SK-N-MC (cell line): ENCODE measurements around the gene PML.

Source experiments
- EZH2 ChIP-seq: fragments of 200-600 bp; sonication (generic); IDR thresholded peaks from one replicate; pipeline ENCODE4 v1.6.1; 2017; ENCODE audit warnings: antibody characterized with exemption
- POLR2AphosphoS5 ChIP-seq: IDR thresholded peaks from 2 replicates; pipeline ENCODE4 v1.6.1; 2012; ENCODE audit warnings: mild to moderate bottlenecking, low read depth, low read length, borderline replicate concordance

DNA sequence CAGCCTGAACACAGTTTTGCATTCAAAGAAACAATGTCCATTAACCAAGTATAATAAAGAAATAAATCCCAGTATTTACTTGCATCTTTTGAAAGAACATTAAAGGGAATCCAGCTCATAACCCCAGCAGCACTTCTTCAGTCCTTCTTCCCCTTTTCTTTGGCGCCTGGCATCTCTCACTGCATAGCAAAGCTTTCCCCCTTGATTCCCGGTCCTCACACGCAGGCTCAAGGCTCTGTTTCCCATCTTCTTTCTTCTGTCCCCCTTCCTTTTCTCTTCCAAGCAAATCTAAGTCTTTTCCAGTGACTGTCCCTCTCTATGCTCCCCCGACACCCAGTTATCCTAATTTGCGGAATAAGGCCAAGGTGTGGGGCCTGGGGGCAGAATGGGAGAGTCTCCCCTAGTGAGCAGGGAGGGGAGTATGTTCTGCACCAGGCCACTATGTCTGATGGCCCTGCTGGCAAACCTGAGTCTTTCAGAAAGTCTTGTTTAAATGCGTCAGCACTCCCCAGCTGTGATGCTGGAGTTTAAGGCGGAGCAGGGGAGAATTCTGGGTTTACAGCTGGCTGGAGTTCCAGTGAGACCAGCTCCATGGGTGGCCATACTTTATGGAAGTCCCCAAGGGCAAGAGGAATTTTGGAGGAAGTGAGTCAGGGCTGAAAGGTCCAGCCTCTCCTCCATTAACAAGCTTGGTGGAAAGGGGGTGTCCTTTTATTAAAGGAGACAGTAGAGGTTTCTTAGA lies 45.8 kb downstream of the PML start:
- TF ChIP-seq POLR2AphosphoS5 (no peak), EZH2 (no peak)
